CD8-positive, alpha-beta memory T cell (primary cell): ENCODE data around the gene AMMECR1. TPM values are rescaled to one million over a fixed set of nuclear protein-coding genes. Genes with fewer than 3 reads are reported as not detected.

ENCODE experiments used
- CTCF ChIA-PET: fragments of 350-600 bp; sonication (Branson Sonifier 250); formaldehyde crosslinking; loops from one replicate; lab custom pipeline; 2021; ENCODE audit warnings: antibody characterized with exemption; lab: Charles Lee
- POLR2A ChIA-PET: fragments of 350-600 bp; sonication (Branson Sonifier 250); formaldehyde crosslinking; loops from one replicate; lab custom pipeline; 2021; ENCODE audit warnings: antibody characterized with exemption; lab: Charles Lee
- DNase-seq, 5 donors: peaks; one replicate each; pipeline versions ENCODE4 v3.0.0 to v3.0.0-alpha.2; 2020 to 2022; ENCODE audit warnings: mixed read lengths in 1 of 5
- H3K27ac ChIP-seq: one replicate; pipeline ENCODE4 v1.7.0; 2013; ENCODE audit warnings: low read depth, mild to moderate bottlenecking, low read length, moderate library complexity
- H3K27me3 ChIP-seq: 2 replicates; pipeline ENCODE4 v1.7.0; 2013; ENCODE audit warnings: low read length, mild to moderate bottlenecking; ENCODE audit not compliant: insufficient read depth, poor library complexity, severe bottlenecking
- H3K36me3 ChIP-seq: 2 replicates; pipeline ENCODE4 v1.7.0; 2013; ENCODE audit warnings: mild to moderate bottlenecking, low read length, moderate library complexity; ENCODE audit not compliant: insufficient read depth
- H3K4me1 ChIP-seq: 2 replicates; pipeline ENCODE4 v1.7.0; 2013; ENCODE audit warnings: mild to moderate bottlenecking, low read length, moderate library complexity; ENCODE audit not compliant: insufficient read depth
- H3K4me3 ChIP-seq: 2 replicates; pipeline ENCODE4 v1.7.0; 2013; ENCODE audit warnings: mild to moderate bottlenecking, low read length
- H3K9me3 ChIP-seq: 2 replicates; pipeline ENCODE4 v1.7.0; 2013; ENCODE audit warnings: mild to moderate bottlenecking, low read length
- H3K27ac Mint-ChIP-seq, 8 donors: one replicate each; pipeline ENCODE4 v1.8.0; 2020 to 2021; ENCODE audit warnings: mixed read lengths in 8 of 8, mild to moderate bottlenecking in 6 of 8, inconsistent platforms in 3 of 8, moderate library complexity in 3 of 8
- H3K27me3 Mint-ChIP-seq, 2 donors: one replicate each; pipeline ENCODE4 v1.8.0; 2020 to 2021; ENCODE audit warnings: mixed read lengths in 2 of 2, mild to moderate bottlenecking in 1 of 2, moderate library complexity in 1 of 2
- H3K36me3 Mint-ChIP-seq, 3 donors: one replicate each; pipeline ENCODE4 v1.8.0; 2020 to 2021; ENCODE audit warnings: mixed read lengths in 3 of 3, inconsistent platforms in 1 of 3, mild to moderate bottlenecking in 1 of 3
- H3K4me1 Mint-ChIP-seq, 3 donors: one replicate each; pipeline ENCODE4 v1.8.0; 2020 to 2021; ENCODE audit warnings: mixed read lengths in 3 of 3, inconsistent platforms in 1 of 3, mild to moderate bottlenecking in 1 of 3
- H3K4me3 Mint-ChIP-seq, 7 donors: one replicate each; pipeline ENCODE4 v1.8.0; 2020 to 2021; ENCODE audit warnings: mixed read lengths in 7 of 7, mild to moderate bottlenecking in 6 of 7, moderate library complexity in 4 of 7, inconsistent platforms in 2 of 7
- H3K9me3 Mint-ChIP-seq, 5 donors: one replicate each; pipeline ENCODE4 v1.8.0; 2020 to 2022; ENCODE audit warnings: mixed read lengths in 5 of 5, mild to moderate bottlenecking in 3 of 5, moderate library complexity in 2 of 5, inconsistent platforms in 1 of 5
- polyA plus RNA-seq: library from polyadenylated mRNA; unstranded; fragments of 300-500 nt; fragmentation: Illumina TruSeq; gene quantifications from one replicate; pipeline ENCODE4 v1.2.3, GENCODE V29; 2021
- total RNA-seq, 2 experiments: library from RNA; stranded (reverse); gene quantifications; one replicate each; pipeline ENCODE4 v1.2.3, GENCODE V29; 2021

AMMECR1 gene
- total and polyA plus RNA-seq, 3 experiments from 2014 or later, result 8.0 to 16.6 (median 16.3) TPM

GRCh38 chrX:110287605-110288004 is 30.3 kb downstream of the AMMECR1 start:
- H3K4me3 Mint-ChIP-seq, result no peak overlapping the region
- ChIA-PET CTCF (interaction anchor here (1.2 kb wide), 1 partner anchor 9 kb away, joined by 3 read pairs; no protein-coding TSS in a partner anchor), POLR2A (no interaction called here)
- H3K27ac Mint-ChIP-seq, result no peak overlapping the region
- Histone ChIP-seq H3K36me3 (no peaks in the 10 kb centered on the region), H3K27ac (no peak overlapping the region), H3K4me3 (no peak overlapping the region), H3K4me1 (no peaks in the 10 kb centered on the region), H3K27me3 (no peaks in the 10 kb centered on the region), H3K9me3 (no peaks in the 10 kb centered on the region)
- H3K9me3 Mint-ChIP-seq, result peaks cover 0 to 4% (median 0%) of the 10 kb centered on the region in 5 donors
- no peak for DNase-seq
- peaks cover 2 to 6% (median 5%) of the 10 kb centered on the region in 3 donors for H3K36me3 Mint-ChIP-seq
- peaks cover 22 to 59% (median 47%) of the 10 kb centered on the region in 3 donors for H3K4me1 Mint-ChIP-seq
- H3K27me3 Mint-ChIP-seq, result peaks cover 0 to 2% of the 10 kb centered on the region in 2 donors

GRCh38 chrX:110286106-110286505 is 31.8 kb downstream of the AMMECR1 start:
- no peak overlapping the region for H3K27ac ChIP-seq
- no peaks in the 10 kb centered on the region for H3K4me1 ChIP-seq
- Mint-ChIP-seq H3K36me3 (peaks cover 3 to 6% (median 5%) of the 10 kb centered on the region in 3 donors), H3K4me1 (peaks cover 28 to 71% (median 53%) of the 10 kb centered on the region in 3 donors), H3K27me3 (peaks cover 0 to 2% of the 10 kb centered on the region in 2 donors), H3K4me3 (no peak overlapping the region), H3K27ac (no peak overlapping the region), H3K9me3 (peaks cover 0 to 4% (median 0%) of the 10 kb centered on the region in 5 donors)
- no peaks in the 10 kb centered on the region for H3K9me3 ChIP-seq
- no peaks in the 10 kb centered on the region for H3K27me3 ChIP-seq
- H3K4me3 ChIP-seq, result no peak overlapping the region
- H3K36me3 ChIP-seq, result no peaks in the 10 kb centered on the region
- no peak for DNase-seq
- ChIA-PET CTCF (no interaction called here), POLR2A (no interaction called here)

GRCh38 chrX:110284159-110284558 is 33.7 kb downstream of the AMMECR1 start:
- no peak for DNase-seq
- Mint-ChIP-seq H3K4me3 (no peak overlapping the region), H3K9me3 (peaks cover 0 to 4% (median 0%) of the 10 kb centered on the region in 5 donors), H3K4me1 (peaks cover 24 to 55% (median 43%) of the 10 kb centered on the region in 3 donors), H3K27me3 (peaks cover 0 to 2% of the 10 kb centered on the region in 2 donors), H3K36me3 (peaks cover 3 to 6% (median 5%) of the 10 kb centered on the region in 3 donors), H3K27ac (no peak overlapping the region)
- H3K4me3 ChIP-seq, result no peak overlapping the region
- no peaks in the 10 kb centered on the region for H3K4me1 ChIP-seq
- ChIA-PET CTCF (no interaction called here), POLR2A (no interaction called here)
- no peaks in the 10 kb centered on the region for H3K9me3 ChIP-seq
- H3K36me3 ChIP-seq, result no peaks in the 10 kb centered on the region
- H3K27ac ChIP-seq, result no peak overlapping the region
- no peaks in the 10 kb centered on the region for H3K27me3 ChIP-seq

GRCh38 chrX:110282922-110283321 is 35.0 kb downstream of the AMMECR1 start:
- H3K4me1 Mint-ChIP-seq, result peaks cover 24 to 55% (median 40%) of the 10 kb centered on the region in 3 donors
- peak overlapping the region in 1 of 8 donors; percentile 24 for H3K27ac Mint-ChIP-seq
- peaks cover 0 to 2% of the 10 kb centered on the region in 2 donors for H3K27me3 Mint-ChIP-seq
- H3K9me3 Mint-ChIP-seq, result peaks cover 0 to 4% (median 0%) of the 10 kb centered on the region in 5 donors
- ChIA-PET CTCF (no interaction called here), POLR2A (no interaction called here)
- no peak for DNase-seq
- no peak overlapping the region for H3K4me3 Mint-ChIP-seq
- Histone ChIP-seq H3K36me3 (no peaks in the 10 kb centered on the region), H3K4me1 (no peaks in the 10 kb centered on the region), H3K27me3 (no peaks in the 10 kb centered on the region), H3K9me3 (no peaks in the 10 kb centered on the region), H3K4me3 (no peak overlapping the region), H3K27ac (no peak overlapping the region)
- H3K36me3 Mint-ChIP-seq, result peaks cover 3 to 6% (median 5%) of the 10 kb centered on the region in 3 donors

- no peaks in the 10 kb centered on the region for H3K27me3 Mint-ChIP-seq
- POLR2A ChIA-PET, result no interaction called here
- no peak overlapping the region for H3K27ac Mint-ChIP-seq
- no peak for DNase-seq
- no peaks in the 10 kb centered on the region for H3K9me3 ChIP-seq
- peaks cover 20 to 53% (median 31%) of the 10 kb centered on the region in 3 donors for H3K4me1 Mint-ChIP-seq
- no peaks in the 10 kb centered on the region for H3K27me3 ChIP-seq
- no peaks in the 10 kb centered on the region for H3K36me3 ChIP-seq
- peaks cover 0 to 4% (median 0%) of the 10 kb centered on the region in 5 donors for H3K9me3 Mint-ChIP-seq
- no peaks in the 10 kb centered on the region for H3K4me1 ChIP-seq
- H3K36me3 Mint-ChIP-seq, result peaks cover 2 to 8% (median 5%) of the 10 kb centered on the region in 3 donors
- CTCF ChIA-PET, result no interaction called here
- no peak overlapping the region for H3K27ac ChIP-seq
- H3K4me3 ChIP-seq, result no peak overlapping the region
- H3K4me3 Mint-ChIP-seq, result no peak overlapping the region
Observed at GRCh38 chrX:110281377-110281776, 36.5 kb downstream of the AMMECR1 start.

GRCh38 chrX:110280954-110281353 is 36.9 kb downstream of the AMMECR1 start:
- no peaks in the 10 kb centered on the region for H3K27me3 Mint-ChIP-seq
- no peak overlapping the region for H3K27ac Mint-ChIP-seq
- H3K4me3 Mint-ChIP-seq, result no peak overlapping the region
- ChIA-PET CTCF (no interaction called here), POLR2A (no interaction called here)
- H3K27ac ChIP-seq, result no peak overlapping the region
- no peaks in the 10 kb centered on the region for H3K27me3 ChIP-seq
- H3K36me3 Mint-ChIP-seq, result peaks cover 2 to 9% (median 6%) of the 10 kb centered on the region in 3 donors
- no peak for DNase-seq
- peaks cover 2 to 5% (median 4%) of the 10 kb centered on the region in 5 donors for H3K9me3 Mint-ChIP-seq
- no peaks in the 10 kb centered on the region for H3K4me1 ChIP-seq
- no peaks in the 10 kb centered on the region for H3K36me3 ChIP-seq
- H3K9me3 ChIP-seq, result no peaks in the 10 kb centered on the region
- H3K4me1 Mint-ChIP-seq, result peaks cover 20 to 52% (median 30%) of the 10 kb centered on the region in 3 donors
- no peak overlapping the region for H3K4me3 ChIP-seq

GRCh38 chrX:110277609-110278008 is 40.3 kb downstream of the AMMECR1 start:
- no peak overlapping the region for H3K27ac Mint-ChIP-seq
- no peaks in the 10 kb centered on the region for H3K27me3 Mint-ChIP-seq
- Histone ChIP-seq H3K27me3 (no peaks in the 10 kb centered on the region), H3K27ac (no peak overlapping the region), H3K9me3 (no peaks in the 10 kb centered on the region), H3K36me3 (no peaks in the 10 kb centered on the region), H3K4me1 (no peaks in the 10 kb centered on the region), H3K4me3 (no peak overlapping the region)
- ChIA-PET CTCF (no interaction called here), POLR2A (no interaction called here)
- peaks cover 2 to 7% (median 3%) of the 10 kb centered on the region in 3 donors for H3K36me3 Mint-ChIP-seq
- peaks cover 2 to 9% (median 6%) of the 10 kb centered on the region in 5 donors for H3K9me3 Mint-ChIP-seq
- no peak overlapping the region for H3K4me3 Mint-ChIP-seq
- peaks cover 23 to 54% (median 29%) of the 10 kb centered on the region in 3 donors for H3K4me1 Mint-ChIP-seq
- DNase-seq, result no peak

- Histone ChIP-seq H3K27me3 (no peaks in the 10 kb centered on the region), H3K4me3 (no peak overlapping the region), H3K4me1 (no peaks in the 10 kb centered on the region), H3K36me3 (no peaks in the 10 kb centered on the region), H3K27ac (no peak overlapping the region), H3K9me3 (no peaks in the 10 kb centered on the region)
- Mint-ChIP-seq H3K27me3 (no peaks in the 10 kb centered on the region), H3K4me3 (no peak overlapping the region), H3K36me3 (peaks cover 0 to 7% (median 3%) of the 10 kb centered on the region in 3 donors), H3K4me1 (peaks cover 23 to 50% (median 25%) of the 10 kb centered on the region in 3 donors), H3K9me3 (peaks cover 2 to 9% (median 6%) of the 10 kb centered on the region in 5 donors), H3K27ac (no peak overlapping the region)
- ChIA-PET CTCF (no interaction called here), POLR2A (interaction anchor here (0.6 kb wide), 1 partner anchor 22 kb away, joined by 3 read pairs; no protein-coding TSS in a partner anchor)
- no peak for DNase-seq
Observed at GRCh38 chrX:110276778-110277177, 41.1 kb downstream of the AMMECR1 start.
